ENCODE results near the gene TRIM31. TPM values are rescaled to one million over a fixed set of nuclear protein-coding genes. Genes with fewer than 3 reads are reported as not detected.

The TRIM31 gene
- total and polyA plus RNA-seq, 10 of the 15 experiments (the other 5 are each of a cell fraction or from before 2014, with no cell fraction given): 0.09 to 20.5 (median 0.31) TPM; not detected in 3

DNA sequence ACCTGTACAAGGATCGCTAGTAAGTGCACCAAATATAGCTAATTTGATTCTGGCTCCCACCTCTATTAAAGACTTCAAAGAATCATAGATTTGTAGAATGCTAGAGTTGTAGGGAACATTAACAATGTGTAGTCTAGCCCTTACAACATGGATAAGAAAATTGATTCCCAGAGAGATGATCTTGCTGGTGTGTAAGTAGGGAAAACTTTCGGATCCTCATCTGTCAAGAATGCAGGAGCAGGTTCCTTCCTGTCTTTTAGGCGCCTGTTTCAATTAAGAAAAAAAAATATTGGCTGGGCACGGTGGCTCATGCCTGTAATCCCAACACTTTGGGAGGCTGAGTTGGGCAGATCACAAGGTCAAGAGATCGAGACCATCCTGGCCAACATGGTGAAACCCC is 25.0 kb downstream of the TRIM31 start (continued):
- TF ChIP-seq, protein P1, sequence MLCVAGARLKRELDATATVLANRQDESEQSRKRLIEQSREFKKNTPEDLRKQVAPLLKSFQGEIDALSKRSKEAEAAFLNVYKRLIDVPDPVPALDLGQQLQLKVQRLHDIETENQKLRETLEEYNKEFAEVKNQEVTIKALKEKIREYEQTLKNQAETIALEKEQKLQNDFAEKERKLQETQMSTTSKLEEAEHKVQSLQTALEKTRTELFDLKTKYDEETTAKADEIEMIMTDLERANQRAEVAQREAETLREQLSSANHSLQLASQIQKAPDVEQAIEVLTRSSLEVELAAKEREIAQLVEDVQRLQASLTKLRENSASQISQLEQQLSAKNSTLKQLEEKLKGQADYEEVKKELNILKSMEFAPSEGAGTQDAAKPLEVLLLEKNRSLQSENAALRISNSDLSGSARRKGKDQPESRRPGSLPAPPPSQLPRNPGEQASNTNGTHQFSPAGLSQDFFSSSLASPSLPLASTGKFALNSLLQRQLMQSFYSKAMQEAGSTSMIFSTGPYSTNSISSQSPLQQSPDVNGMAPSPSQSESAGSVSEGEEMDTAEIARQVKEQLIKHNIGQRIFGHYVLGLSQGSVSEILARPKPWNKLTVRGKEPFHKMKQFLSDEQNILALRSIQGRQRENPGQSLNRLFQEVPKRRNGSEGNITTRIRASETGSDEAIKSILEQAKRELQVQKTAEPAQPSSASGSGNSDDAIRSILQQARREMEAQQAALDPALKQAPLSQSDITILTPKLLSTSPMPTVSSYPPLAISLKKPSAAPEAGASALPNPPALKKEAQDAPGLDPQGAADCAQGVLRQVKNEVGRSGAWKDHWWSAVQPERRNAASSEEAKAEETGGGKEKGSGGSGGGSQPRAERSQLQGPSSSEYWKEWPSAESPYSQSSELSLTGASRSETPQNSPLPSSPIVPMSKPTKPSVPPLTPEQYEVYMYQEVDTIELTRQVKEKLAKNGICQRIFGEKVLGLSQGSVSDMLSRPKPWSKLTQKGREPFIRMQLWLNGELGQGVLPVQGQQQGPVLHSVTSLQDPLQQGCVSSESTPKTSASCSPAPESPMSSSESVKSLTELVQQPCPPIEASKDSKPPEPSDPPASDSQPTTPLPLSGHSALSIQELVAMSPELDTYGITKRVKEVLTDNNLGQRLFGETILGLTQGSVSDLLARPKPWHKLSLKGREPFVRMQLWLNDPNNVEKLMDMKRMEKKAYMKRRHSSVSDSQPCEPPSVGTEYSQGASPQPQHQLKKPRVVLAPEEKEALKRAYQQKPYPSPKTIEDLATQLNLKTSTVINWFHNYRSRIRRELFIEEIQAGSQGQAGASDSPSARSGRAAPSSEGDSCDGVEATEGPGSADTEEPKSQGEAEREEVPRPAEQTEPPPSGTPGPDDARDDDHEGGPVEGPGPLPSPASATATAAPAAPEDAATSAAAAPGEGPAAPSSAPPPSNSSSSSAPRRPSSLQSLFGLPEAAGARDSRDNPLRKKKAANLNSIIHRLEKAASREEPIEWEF (IDR thresholded peaks at IDR 0.05; ENCODE audit: insufficient replicate concordance, low read depth, low read length): no peak

DNA sequence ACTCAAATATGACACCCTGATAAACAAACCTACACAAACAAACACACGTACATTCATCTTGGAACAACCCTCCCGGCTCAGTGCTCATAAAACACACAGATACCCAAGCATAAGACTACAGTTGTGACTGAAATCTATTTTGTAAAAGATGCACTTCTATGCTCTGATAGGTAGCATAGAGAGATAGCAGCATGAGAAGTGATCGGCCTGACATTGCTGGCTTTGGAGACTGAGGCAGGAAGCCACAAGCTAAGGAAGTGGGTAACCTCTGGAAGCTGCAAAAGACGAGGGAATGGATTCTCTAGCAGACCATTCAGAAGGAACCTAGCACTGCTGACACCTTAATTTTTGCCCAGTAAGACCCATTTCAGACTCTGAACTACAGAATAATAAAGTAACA is 35.7 kb downstream of the TRIM31 start:
- H3K79me2 ChIP-seq (ENCODE audit: control insufficient read depth, insufficient read depth, low read length): no peaks in the 10 kb centered on the region
- H3K9ac ChIP-seq (ENCODE audit: control insufficient read depth, insufficient read depth, low read length): no peak overlapping the region
- ChIA-PET SMC1A (ENCODE audit: uncharacterized antibody, unreplicated experiment) (interaction anchor here (1.7 kb wide), 1 partner anchor 54 kb away, joined by 4 read pairs; no protein-coding TSS in a partner anchor), CTCF (interaction anchor here (1.0 to 1.3 kb wide), 5 partner anchors 10 to 55 kb away, joined by 3 to 5 read pairs (median 3); partner anchors contain the start of genes POLR1H and PPP1R11), POLR2A (no interaction called here), RAD21 (ENCODE audit: unreplicated experiment) (interaction anchor here (1.5 kb wide), 1 partner anchor 26 kb away, joined by 4 read pairs; no protein-coding TSS in a partner anchor)
- H3K36me3 ChIP-seq (ENCODE audit: control insufficient read depth in 2 of 2, insufficient read depth in 2 of 2, low read length in 1 of 2): no peaks in the 10 kb centered on the region
- H2AFZ ChIP-seq (ENCODE audit: control insufficient read depth, low read depth, low read length): no peak overlapping the region
- no peaks in the 10 kb centered on the region for H3K9me3 ChIP-seq (replicated peaks; ENCODE audit: control insufficient read depth, insufficient read depth, low read length)
- 8% methylated on average over 4 of the region's 4 CpGs for WGBS (ENCODE audit: insufficient coverage, insufficient replicate concordance, low lambda C conversion rate, missing lambda C conversion rate)
- H3K27me3 ChIP-seq (replicated peaks in 1 of 2; ENCODE audit: control insufficient read depth in 2 of 2, insufficient read depth in 2 of 2, low read length in 1 of 2): peaks cover 4 to 16% of the 10 kb centered on the region in 2 experiments
- H3K27ac ChIP-seq (ENCODE audit: control insufficient read depth, insufficient read depth): no peak overlapping the region
- no peak for ATAC-seq
- H3K4me2 ChIP-seq (ENCODE audit: control insufficient read depth, insufficient read depth): no peak overlapping the region
- H4K20me1 ChIP-seq (ENCODE audit: control insufficient read depth, insufficient read depth): no peaks in the 10 kb centered on the region
- in situ Hi-C loops (cut with MboI): no loop called here
- DNase-seq (ENCODE audit: low read depth, low spot score): no peak
- intact Hi-C loops (cut with micrococcal nuclease; ENCODE audit: unreplicated experiment): no loop called here
- BruUV-seq (replicated peaks): no TSS peak
- no peak overlapping the region for H3K4me3 ChIP-seq
- no peak for FAIRE-seq
- no peaks in the 10 kb centered on the region for H3K4me1 ChIP-seq (ENCODE audit: control insufficient read depth, insufficient read depth, low read length)
- TF ChIP-seq, protein P2, sequence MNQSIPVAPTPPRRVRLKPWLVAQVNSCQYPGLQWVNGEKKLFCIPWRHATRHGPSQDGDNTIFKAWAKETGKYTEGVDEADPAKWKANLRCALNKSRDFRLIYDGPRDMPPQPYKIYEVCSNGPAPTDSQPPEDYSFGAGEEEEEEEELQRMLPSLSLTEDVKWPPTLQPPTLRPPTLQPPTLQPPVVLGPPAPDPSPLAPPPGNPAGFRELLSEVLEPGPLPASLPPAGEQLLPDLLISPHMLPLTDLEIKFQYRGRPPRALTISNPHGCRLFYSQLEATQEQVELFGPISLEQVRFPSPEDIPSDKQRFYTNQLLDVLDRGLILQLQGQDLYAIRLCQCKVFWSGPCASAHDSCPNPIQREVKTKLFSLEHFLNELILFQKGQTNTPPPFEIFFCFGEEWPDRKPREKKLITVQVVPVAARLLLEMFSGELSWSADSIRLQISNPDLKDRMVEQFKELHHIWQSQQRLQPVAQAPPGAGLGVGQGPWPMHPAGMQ (IDR thresholded peaks at IDR 0.05; ENCODE audit: borderline replicate concordance): no peak
- TF ChIP-seq FOS (IDR thresholded peaks at IDR 0.05; ENCODE audit: borderline replicate concordance, extremely low read depth, insufficient read length) (no peak), CBX5 (IDR thresholded peaks at IDR 0.05; ENCODE audit: low read depth) (no peak), ZNF274 (IDR thresholded peaks at IDR 0.05; ENCODE audit: insufficient read depth, insufficient read length) (no peak), CEBPB (IDR thresholded peaks at IDR 0.05; ENCODE audit: borderline replicate concordance in 1 of 2, low read depth in 2 of 2, low read length in 2 of 2) (no peak), YY1 (IDR thresholded peaks at IDR 0.05; ENCODE audit: low read depth, low read length) (no peak)
- TF ChIP-seq, protein P3, sequence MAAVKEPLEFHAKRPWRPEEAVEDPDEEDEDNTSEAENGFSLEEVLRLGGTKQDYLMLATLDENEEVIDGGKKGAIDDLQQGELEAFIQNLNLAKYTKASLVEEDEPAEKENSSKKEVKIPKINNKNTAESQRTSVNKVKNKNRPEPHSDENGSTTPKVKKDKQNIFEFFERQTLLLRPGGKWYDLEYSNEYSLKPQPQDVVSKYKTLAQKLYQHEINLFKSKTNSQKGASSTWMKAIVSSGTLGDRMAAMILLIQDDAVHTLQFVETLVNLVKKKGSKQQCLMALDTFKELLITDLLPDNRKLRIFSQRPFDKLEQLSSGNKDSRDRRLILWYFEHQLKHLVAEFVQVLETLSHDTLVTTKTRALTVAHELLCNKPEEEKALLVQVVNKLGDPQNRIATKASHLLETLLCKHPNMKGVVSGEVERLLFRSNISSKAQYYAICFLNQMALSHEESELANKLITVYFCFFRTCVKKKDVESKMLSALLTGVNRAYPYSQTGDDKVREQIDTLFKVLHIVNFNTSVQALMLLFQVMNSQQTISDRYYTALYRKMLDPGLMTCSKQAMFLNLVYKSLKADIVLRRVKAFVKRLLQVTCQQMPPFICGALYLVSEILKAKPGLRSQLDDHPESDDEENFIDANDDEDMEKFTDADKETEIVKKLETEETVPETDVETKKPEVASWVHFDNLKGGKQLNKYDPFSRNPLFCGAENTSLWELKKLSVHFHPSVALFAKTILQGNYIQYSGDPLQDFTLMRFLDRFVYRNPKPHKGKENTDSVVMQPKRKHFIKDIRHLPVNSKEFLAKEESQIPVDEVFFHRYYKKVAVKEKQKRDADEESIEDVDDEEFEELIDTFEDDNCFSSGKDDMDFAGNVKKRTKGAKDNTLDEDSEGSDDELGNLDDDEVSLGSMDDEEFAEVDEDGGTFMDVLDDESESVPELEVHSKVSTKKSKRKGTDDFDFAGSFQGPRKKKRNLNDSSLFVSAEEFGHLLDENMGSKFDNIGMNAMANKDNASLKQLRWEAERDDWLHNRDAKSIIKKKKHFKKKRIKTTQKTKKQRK (IDR thresholded peaks at IDR 0.05; ENCODE audit: low read depth, low read length): no peak
- TF ChIP-seq, protein P4, sequence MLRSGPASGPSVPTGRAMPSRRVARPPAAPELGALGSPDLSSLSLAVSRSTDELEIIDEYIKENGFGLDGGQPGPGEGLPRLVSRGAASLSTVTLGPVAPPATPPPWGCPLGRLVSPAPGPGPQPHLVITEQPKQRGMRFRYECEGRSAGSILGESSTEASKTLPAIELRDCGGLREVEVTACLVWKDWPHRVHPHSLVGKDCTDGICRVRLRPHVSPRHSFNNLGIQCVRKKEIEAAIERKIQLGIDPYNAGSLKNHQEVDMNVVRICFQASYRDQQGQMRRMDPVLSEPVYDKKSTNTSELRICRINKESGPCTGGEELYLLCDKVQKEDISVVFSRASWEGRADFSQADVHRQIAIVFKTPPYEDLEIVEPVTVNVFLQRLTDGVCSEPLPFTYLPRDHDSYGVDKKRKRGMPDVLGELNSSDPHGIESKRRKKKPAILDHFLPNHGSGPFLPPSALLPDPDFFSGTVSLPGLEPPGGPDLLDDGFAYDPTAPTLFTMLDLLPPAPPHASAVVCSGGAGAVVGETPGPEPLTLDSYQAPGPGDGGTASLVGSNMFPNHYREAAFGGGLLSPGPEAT (IDR thresholded peaks at IDR 0.05; ENCODE audit: low read depth): no peak

All from GM12878 (cell line).